Ishikawa (cell line): ENCODE results near the gene GRIK5.

Experiments
- CEBPB ChIP-seq: IDR thresholded peaks from 2 replicates; pipeline ENCODE4 v1.6.1; 2012
- CREB1 ChIP-seq: IDR thresholded peaks from 2 replicates; pipeline ENCODE4 v1.6.1; 2012; ENCODE audit warnings: low read depth
- EGR1 ChIP-seq: IDR thresholded peaks from 2 replicates; pipeline ENCODE4 v1.6.1; 2012
- EP300 ChIP-seq: IDR thresholded peaks from 2 replicates; pipeline ENCODE4 v1.6.1; 2012; ENCODE audit warnings: borderline replicate concordance
- FOXM1 ChIP-seq: IDR thresholded peaks from 2 replicates; pipeline ENCODE4 v1.6.1; 2012; ENCODE audit warnings: low read depth, borderline replicate concordance
- NFIC ChIP-seq: IDR thresholded peaks from 2 replicates; pipeline ENCODE4 v1.6.1; 2012
- RAD21 ChIP-seq: IDR thresholded peaks from 2 replicates; pipeline ENCODE4 v1.6.1; 2012; ENCODE audit warnings: low read depth
- TAF1 ChIP-seq: IDR thresholded peaks from 2 replicates; pipeline ENCODE4 v1.6.1; 2012; ENCODE audit warnings: low read depth, mild to moderate bottlenecking
- TEAD4 ChIP-seq: IDR thresholded peaks from 2 replicates; pipeline ENCODE4 v1.6.1; 2012
- YY1 ChIP-seq: IDR thresholded peaks from 2 replicates; pipeline ENCODE4 v1.6.1; 2012; ENCODE audit warnings: low read depth
- ZBTB7A ChIP-seq: IDR thresholded peaks from 2 replicates; pipeline ENCODE4 v1.6.1; 2012; ENCODE audit warnings: low read depth
- TF ChIP-seq, protein P1 (sequence below): IDR thresholded peaks from 2 replicates; pipeline ENCODE4 v1.6.1; 2012; ENCODE audit warnings: low read depth, mild to moderate bottlenecking
- TF ChIP-seq, protein P2 (sequence below): IDR thresholded peaks from 2 replicates; pipeline ENCODE4 v1.6.1; 2012
- TF ChIP-seq, protein P3 (sequence below): IDR thresholded peaks from 2 replicates; pipeline ENCODE4 v1.6.1; 2012

DNA sequence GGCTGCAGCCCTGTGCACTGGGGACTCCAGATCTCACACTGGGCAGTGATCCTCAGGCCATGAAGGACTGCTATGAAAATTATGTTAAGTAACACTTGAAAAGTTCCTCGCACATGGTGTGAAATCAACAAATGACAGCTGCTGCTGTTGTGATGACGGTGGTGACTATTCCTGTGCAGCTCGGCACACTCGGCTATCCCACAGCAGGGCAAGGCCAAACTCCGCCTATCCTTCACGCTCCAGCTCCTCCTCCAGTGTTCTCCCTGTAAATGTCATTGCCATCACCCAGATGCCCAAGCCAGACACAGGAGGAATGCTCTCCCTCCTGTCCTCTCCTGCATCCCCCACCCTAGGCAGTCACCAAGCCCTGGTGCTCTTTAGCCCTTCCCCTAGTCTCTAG, 31.3 kb downstream of the GRIK5 start:
- TF ChIP-seq CREB1 (no peak), TAF1 (no peak), RAD21 (no peak), YY1 (no peak), NFIC (no peak), CEBPB (no peak), FOXM1 (no peak), EP300 (no peak), ZBTB7A (no peak), TEAD4 (no peak), EGR1 (no peak)
- TF ChIP-seq, protein P1, sequence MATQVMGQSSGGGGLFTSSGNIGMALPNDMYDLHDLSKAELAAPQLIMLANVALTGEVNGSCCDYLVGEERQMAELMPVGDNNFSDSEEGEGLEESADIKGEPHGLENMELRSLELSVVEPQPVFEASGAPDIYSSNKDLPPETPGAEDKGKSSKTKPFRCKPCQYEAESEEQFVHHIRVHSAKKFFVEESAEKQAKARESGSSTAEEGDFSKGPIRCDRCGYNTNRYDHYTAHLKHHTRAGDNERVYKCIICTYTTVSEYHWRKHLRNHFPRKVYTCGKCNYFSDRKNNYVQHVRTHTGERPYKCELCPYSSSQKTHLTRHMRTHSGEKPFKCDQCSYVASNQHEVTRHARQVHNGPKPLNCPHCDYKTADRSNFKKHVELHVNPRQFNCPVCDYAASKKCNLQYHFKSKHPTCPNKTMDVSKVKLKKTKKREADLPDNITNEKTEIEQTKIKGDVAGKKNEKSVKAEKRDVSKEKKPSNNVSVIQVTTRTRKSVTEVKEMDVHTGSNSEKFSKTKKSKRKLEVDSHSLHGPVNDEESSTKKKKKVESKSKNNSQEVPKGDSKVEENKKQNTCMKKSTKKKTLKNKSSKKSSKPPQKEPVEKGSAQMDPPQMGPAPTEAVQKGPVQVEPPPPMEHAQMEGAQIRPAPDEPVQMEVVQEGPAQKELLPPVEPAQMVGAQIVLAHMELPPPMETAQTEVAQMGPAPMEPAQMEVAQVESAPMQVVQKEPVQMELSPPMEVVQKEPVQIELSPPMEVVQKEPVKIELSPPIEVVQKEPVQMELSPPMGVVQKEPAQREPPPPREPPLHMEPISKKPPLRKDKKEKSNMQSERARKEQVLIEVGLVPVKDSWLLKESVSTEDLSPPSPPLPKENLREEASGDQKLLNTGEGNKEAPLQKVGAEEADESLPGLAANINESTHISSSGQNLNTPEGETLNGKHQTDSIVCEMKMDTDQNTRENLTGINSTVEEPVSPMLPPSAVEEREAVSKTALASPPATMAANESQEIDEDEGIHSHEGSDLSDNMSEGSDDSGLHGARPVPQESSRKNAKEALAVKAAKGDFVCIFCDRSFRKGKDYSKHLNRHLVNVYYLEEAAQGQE, result peak; percentile 40
- TF ChIP-seq, protein P2, sequence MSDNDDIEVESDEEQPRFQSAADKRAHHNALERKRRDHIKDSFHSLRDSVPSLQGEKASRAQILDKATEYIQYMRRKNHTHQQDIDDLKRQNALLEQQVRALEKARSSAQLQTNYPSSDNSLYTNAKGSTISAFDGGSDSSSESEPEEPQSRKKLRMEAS, result no peak; the same call in 1 of the 2 replicates
- TF ChIP-seq, protein P3, sequence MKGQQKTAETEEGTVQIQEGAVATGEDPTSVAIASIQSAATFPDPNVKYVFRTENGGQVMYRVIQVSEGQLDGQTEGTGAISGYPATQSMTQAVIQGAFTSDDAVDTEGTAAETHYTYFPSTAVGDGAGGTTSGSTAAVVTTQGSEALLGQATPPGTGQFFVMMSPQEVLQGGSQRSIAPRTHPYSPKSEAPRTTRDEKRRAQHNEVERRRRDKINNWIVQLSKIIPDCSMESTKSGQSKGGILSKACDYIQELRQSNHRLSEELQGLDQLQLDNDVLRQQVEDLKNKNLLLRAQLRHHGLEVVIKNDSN, result no peak
